Kidney (tissue), 14 donors: ENCODE data around the gene LDLRAD4. TPM values are rescaled to one million over a fixed set of nuclear protein-coding genes. Genes with fewer than 3 reads are reported as not detected.

Experiments used
- DNase-seq, 5 donors: peaks; one replicate each; pipeline ENCODE4 v3.0.0-alpha.2; 2013 to 2020
- FAIRE-seq: peaks from 2 replicates; lab custom pipeline; 2012; peaks lifted over from hg19 to GRCh38; lab: Jason Lieb, UNC
- H3K27ac ChIP-seq, 2 donors: one replicate each; pipeline ENCODE4 v1.7.0; 2013; ENCODE audit warnings: low read depth in 2 of 2, low read length in 2 of 2, inconsistent platforms in 1 of 2
- H3K27me3 ChIP-seq: one replicate; pipeline ENCODE4 v1.7.1; 2013; ENCODE audit warnings: low read length, inconsistent platforms; ENCODE audit not compliant: control insufficient read depth, insufficient read depth
- H3K36me3 ChIP-seq, 3 donors: one replicate each; pipeline versions ENCODE4 v1.7.0 to v1.7.1; 2013; ENCODE audit warnings: low read length in 3 of 3, control low read depth in 1 of 3, inconsistent platforms in 1 of 3; ENCODE audit not compliant: insufficient read depth in 3 of 3, control insufficient read depth in 2 of 3
- H3K4me1 ChIP-seq, 3 donors: one replicate each; pipeline versions ENCODE4 v1.7.0 to v1.7.1; 2013; ENCODE audit warnings: low read length in 3 of 3, inconsistent platforms in 1 of 3, low read depth in 1 of 3; ENCODE audit not compliant: control insufficient read depth in 2 of 3, insufficient read depth in 2 of 3
- H3K4me3 ChIP-seq, 3 donors: one replicate each; pipeline versions ENCODE4 v1.7.0 to v1.8.1; 2013; ENCODE audit warnings: low read length in 3 of 3, control low read depth in 1 of 3, inconsistent platforms in 1 of 3
- H3K9ac ChIP-seq, 3 donors: one replicate each; pipeline versions ENCODE4 v1.7.0 to v1.7.1; 2013; ENCODE audit warnings: low read length in 3 of 3, control low read depth in 1 of 3, inconsistent platforms in 1 of 3
- H3K9me3 ChIP-seq, 3 donors: one replicate each; pipeline versions ENCODE4 v1.7.0 to v1.7.1; 2013; ENCODE audit warnings: low read length in 3 of 3, control low read depth in 1 of 3, inconsistent platforms in 1 of 3; ENCODE audit not compliant: control insufficient read depth in 2 of 3, insufficient read depth in 1 of 3
- intact Hi-C: fragments of 100-400 bp; cut with DNase I; formaldehyde crosslinking; loops from one replicate; pipeline ENCODE4 v1.11.1; 2022
- polyA plus RNA-seq: library from polyadenylated mRNA; stranded (reverse); fragments of 350-450 nt; fragmentation: Illumina TruSeq; extraction: RNeasy Lipid Tissue Mini Kit (QIAGEN cat#74804); gene quantifications from one replicate; pipeline ENCODE4 v1.2.3, GENCODE V29; 2014; ENCODE audit warnings: low read depth, low replicate concordance; ENCODE audit not compliant: insufficient read depth
- total RNA-seq: library from RNA; stranded (reverse); fragmentation: NEBNext Ultra II Directional; extraction: Animal tissue kit (Norgen Biotek cat#: 25700); gene quantifications from one replicate; pipeline ENCODE4 v1.2.1, GENCODE V29; 2021
- TF ChIP-seq, protein P1 (sequence below): IDR thresholded peaks from 3 replicates; pipeline ENCODE4 v1.5.1; 2012; ENCODE audit warnings: mild to moderate bottlenecking, moderate library complexity, borderline replicate concordance; ENCODE audit not compliant: insufficient read depth; ENCODE audit errors: extremely low read depth
- donor health status: control.
- donor health status: control.
- donor health status: control.
- donor health status: control.
- donor health status: control.
- donor health status: DM: yes; HTN: yes; CAD: no.
- donor health status: Normal renal cell carcinoma (clear cell type).

The LDLRAD4 gene
- total and polyA plus RNA-seq, 2 donors from 2014 or later: 2.3 to 42.3 TPM

DNA sequence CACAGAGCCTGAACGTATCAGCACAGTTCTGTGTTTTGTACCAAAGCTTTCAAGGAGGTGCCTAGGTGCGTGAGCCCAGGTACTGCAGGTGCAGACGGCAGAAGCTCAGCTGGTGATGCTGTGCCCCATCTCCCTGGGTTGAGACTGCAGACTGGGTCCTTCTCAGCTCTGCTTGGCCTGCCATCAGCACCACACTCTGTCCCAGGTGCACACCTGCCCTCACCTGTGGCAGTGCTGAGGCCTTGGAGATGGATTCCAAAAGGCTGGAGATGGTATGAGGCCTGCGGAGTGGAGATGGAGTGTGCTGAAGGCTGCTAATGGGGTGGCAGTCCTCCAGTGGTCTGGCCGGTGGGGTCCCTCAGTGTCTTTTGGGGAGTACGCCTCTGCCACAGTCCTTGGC lies 9.3 kb downstream of the LDLRAD4 start:
- TF ChIP-seq, protein P1, sequence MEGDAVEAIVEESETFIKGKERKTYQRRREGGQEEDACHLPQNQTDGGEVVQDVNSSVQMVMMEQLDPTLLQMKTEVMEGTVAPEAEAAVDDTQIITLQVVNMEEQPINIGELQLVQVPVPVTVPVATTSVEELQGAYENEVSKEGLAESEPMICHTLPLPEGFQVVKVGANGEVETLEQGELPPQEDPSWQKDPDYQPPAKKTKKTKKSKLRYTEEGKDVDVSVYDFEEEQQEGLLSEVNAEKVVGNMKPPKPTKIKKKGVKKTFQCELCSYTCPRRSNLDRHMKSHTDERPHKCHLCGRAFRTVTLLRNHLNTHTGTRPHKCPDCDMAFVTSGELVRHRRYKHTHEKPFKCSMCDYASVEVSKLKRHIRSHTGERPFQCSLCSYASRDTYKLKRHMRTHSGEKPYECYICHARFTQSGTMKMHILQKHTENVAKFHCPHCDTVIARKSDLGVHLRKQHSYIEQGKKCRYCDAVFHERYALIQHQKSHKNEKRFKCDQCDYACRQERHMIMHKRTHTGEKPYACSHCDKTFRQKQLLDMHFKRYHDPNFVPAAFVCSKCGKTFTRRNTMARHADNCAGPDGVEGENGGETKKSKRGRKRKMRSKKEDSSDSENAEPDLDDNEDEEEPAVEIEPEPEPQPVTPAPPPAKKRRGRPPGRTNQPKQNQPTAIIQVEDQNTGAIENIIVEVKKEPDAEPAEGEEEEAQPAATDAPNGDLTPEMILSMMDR: no peak
- H3K27me3 ChIP-seq: no peaks in the 10 kb centered on the region
- no peaks in the 10 kb centered on the region for H3K36me3 ChIP-seq
- no peak for DNase-seq
- peaks cover 0 to 13% (median 10%) of the 10 kb centered on the region in 3 donors for H3K4me1 ChIP-seq
- no peak overlapping the region for H3K4me3 ChIP-seq
- FAIRE-seq: no peak
- H3K27ac ChIP-seq: no peak overlapping the region
- no peaks in the 10 kb centered on the region for H3K9me3 ChIP-seq
- intact Hi-C loops: no loop called here
- no peak overlapping the region for H3K9ac ChIP-seq

DNA sequence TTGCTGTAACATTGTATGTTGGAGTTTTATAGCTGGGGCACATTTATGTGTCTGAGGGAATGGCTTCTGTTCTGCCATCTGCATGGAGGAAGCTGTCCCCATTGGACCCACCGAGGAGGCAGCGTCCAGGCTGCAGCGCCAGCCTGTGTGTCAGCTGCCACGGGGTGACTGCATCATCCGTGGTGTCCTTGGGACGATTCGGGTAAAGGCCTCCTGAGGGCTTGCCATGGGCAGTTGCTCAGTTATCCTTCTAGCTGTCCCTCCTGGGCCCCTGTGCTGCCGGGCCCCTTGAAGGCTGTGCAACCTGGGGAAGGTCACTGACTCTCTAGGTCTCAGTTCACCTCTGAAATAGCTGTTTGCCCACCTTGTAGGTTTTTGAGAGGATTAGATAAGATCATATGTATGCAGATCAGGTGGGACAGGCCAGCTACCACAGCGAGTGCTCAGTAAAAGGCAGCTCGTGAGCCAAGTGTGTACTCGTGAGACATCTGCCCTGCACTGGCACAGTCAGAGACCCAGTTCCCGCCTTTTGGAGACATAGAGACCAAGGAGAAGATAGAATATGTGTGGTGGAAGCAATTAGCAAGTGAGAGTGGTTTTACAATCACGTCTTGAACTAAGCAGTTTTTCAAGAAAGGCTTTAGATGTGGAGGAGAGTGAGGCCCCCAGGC lies 10.6 kb downstream of the LDLRAD4 start:
- no peak for FAIRE-seq
- no peaks in the 10 kb centered on the region for H3K9me3 ChIP-seq

DNA sequence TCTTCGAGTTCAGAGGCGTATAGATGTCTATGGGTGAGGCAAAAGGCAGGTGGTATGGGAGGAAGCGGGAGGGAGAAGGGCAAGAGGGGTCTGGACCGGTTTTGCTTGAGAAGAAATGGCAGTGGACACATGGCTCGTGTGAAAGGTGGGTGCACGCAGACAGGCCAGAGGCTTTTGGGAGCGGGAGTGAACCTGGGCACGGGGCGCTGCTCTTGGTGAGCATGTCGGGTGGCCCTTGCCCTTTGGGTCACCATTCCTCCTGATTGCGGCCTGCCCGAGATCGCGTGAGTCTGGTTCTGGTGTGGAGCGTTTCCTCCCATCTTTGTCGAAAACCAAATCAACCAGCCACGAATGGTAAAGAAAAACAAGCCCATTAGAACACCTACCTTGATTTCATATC lies 12.6 kb downstream of the LDLRAD4 start:
- no peak for FAIRE-seq
- intact Hi-C loops: no loop called here
- no peak for DNase-seq

More for the DNA sequence above, 10.6 kb downstream of the LDLRAD4 start:
- H3K27ac ChIP-seq: no peak overlapping the region
- no peak overlapping the region for H3K9ac ChIP-seq
- H3K4me3 ChIP-seq: no peak overlapping the region
- intact Hi-C loops: no loop called here
- no peaks in the 10 kb centered on the region for H3K27me3 ChIP-seq
- H3K4me1 ChIP-seq: peaks cover 0 to under 1% (median 0%) of the 10 kb centered on the region in 3 donors
- TF ChIP-seq, protein P1: no peak
- no peak for DNase-seq
- no peaks in the 10 kb centered on the region for H3K36me3 ChIP-seq

More for the DNA sequence above, 12.6 kb downstream of the LDLRAD4 start:
- TF ChIP-seq, protein P1: no peak
- no peaks in the 10 kb centered on the region for H3K9me3 ChIP-seq
- H3K36me3 ChIP-seq: no peaks in the 10 kb centered on the region
- H3K27me3 ChIP-seq: no peaks in the 10 kb centered on the region
- no peak overlapping the region for H3K27ac ChIP-seq
- H3K4me3 ChIP-seq: no peak overlapping the region
- H3K9ac ChIP-seq: no peak overlapping the region
- no peaks in the 10 kb centered on the region for H3K4me1 ChIP-seq
